Measurements from ENCODE around the gene LRRIQ4. TPM values are rescaled to one million over a fixed set of nuclear protein-coding genes. Genes with fewer than 3 reads are reported as not detected.

LRRIQ4 gene
- total RNA-seq (2014; rRNA removed; shearing (Covaris generic); ENCODE audit: low replicate concordance) = 0.07 and 0.22 TPM in 2 replicates

DNA sequence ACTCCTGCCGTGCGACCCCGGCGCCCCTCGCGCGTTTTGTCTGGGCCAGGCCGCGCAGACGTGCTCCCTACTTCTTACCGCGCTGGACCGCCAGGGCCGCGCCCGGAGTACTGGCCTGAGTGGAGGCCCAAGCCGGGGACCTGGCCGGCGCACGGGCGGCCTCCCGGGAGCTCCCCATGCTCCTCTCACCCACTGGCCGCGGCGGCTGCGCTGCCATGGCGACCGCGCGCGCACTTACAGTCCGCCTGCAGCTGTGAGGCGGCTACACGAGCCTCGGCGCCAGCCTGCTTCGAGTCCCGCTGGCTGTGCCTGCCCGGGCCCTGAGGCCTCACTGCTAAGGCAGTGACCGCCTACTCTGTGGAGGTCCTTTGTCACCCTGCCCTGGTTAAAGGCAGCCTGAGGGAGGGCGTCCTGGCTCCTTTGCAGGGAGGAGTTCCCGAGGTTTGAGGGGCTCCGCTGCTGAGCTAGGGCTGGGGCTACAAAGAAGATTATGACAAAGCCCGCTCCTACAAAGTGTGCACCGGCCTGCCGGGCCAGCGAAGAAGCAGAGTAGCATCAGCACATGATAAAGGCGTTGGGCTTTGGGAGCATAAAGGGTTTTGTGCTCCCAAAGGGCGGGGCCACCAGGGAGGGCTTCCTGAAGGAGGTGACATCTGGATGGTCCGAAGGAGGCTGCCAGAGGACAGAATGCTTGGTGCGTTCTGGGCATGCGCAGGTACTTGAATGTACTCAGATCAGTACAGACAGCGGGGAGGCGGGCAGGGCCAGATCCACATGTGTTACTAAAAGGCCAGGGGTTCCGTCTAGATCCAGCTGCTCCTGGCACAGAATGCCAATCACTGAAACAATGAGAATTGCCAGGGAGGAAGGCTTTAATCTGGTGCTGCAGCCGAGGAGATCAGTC, at the start of gene LRRIQ4, which contains the start of gene LRRC34:
LRRIQ4 (plus strand) TSS at position 539 of the 904 bp plus-strand sequence. CDS start 9,052 bp downstream, outside the sequence.
LRRC34 (minus strand) TSS at position 573 of the 904 bp plus-strand sequence; CDS start at position 217, 356 bp downstream.
- H3K79me2 ChIP-seq (ENCODE audit: low read length) = peaks cover 9% of the 10 kb centered on the region; the same call in 1 of the 2 replicates
- H3K36me3 ChIP-seq (ENCODE audit: insufficient read depth, low read length) = no peaks in the 10 kb centered on the region
- H3K27ac ChIP-seq (ENCODE audit: low read length) = peak within 1 kb of the TSS; percentile 73
- no peaks in the 10 kb centered on the region for H3K27me3 ChIP-seq (ENCODE audit: low read length)
- peak within 1 kb of the TSS; percentile 81 for H3K4me3 ChIP-seq (ENCODE audit: low read length)
- H3K9ac ChIP-seq (ENCODE audit: low read length) = peak within 1 kb of the TSS; percentile 89
- H3K4me1 ChIP-seq (ENCODE audit: low read length) = peaks cover 43% of the 10 kb centered on the region
- H3K4me2 ChIP-seq (ENCODE audit: low read depth, low read length, poor library complexity, severe bottlenecking) = peak within 1 kb of the TSS; percentile 84
- no peaks in the 10 kb centered on the region for H3K9me2 ChIP-seq (replicated peaks; ENCODE audit: insufficient read depth, low read length)
- H3K9me3 ChIP-seq (ENCODE audit: low read length) = peaks cover 6% of the 10 kb centered on the region
- no peaks in the 10 kb centered on the region for H4K20me1 ChIP-seq (ENCODE audit: insufficient read depth, low read depth, low read length)
- H2AFZ ChIP-seq (ENCODE audit: low read length) = peak within 1 kb of the TSS; percentile 96
- peak; percentile 95 for DNase-seq

DNA sequence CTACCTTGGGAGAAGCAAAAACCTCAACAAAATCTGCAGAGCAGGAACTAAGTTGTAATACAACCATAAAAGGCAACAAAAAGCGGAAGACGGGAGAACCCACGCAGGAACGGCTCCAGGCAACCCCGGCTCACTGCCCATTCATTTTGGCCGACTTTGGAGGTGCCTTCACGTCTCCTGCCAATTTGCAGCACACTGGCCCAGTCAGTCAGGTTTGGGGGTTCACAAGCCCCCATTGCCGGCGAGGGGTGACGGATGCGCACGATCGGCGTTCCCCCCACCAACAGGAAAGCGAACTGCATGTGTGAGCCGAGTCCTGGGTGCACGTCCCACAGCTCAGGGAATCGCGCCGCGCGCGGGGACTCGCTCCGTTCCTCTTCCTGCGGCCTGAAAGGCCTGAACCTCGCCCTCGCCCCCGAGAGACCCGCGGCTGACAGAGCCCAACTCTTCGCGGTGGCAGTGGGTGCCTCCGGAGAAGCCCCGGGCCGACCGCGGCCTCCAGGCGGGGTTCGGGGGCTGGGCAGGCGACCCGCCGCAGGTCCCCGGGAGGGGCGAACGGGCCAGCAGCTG, 48.3 kb upstream of the LRRIQ4 start:
- no peak overlapping the region for H2AFZ ChIP-seq (ENCODE audit: low read length)
- no peaks in the 10 kb centered on the region for H3K27me3 ChIP-seq (ENCODE audit: low read length)
- peak; percentile 88 for DNase-seq
- H3K36me3 ChIP-seq (ENCODE audit: insufficient read depth, low read length) = no peaks in the 10 kb centered on the region
- no peaks in the 10 kb centered on the region for H3K79me2 ChIP-seq (ENCODE audit: low read length)
- peak overlapping the region; percentile 99 for H3K9ac ChIP-seq (ENCODE audit: low read length)
- H3K9me3 ChIP-seq (ENCODE audit: low read length) = no peaks in the 10 kb centered on the region
- peaks cover 19% of the 10 kb centered on the region for H3K4me1 ChIP-seq (ENCODE audit: low read length)
- peak overlapping the region; percentile 99 for H3K4me2 ChIP-seq (ENCODE audit: low read depth, low read length, poor library complexity, severe bottlenecking)
- H3K27ac ChIP-seq (ENCODE audit: low read length) = peak overlapping the region; percentile 88
- no peaks in the 10 kb centered on the region for H3K9me2 ChIP-seq (replicated peaks; ENCODE audit: insufficient read depth, low read length)
- H3K4me3 ChIP-seq (ENCODE audit: low read length) = peak overlapping the region; percentile 87
- no peaks in the 10 kb centered on the region for H4K20me1 ChIP-seq (ENCODE audit: insufficient read depth, low read depth, low read length)

DNA sequence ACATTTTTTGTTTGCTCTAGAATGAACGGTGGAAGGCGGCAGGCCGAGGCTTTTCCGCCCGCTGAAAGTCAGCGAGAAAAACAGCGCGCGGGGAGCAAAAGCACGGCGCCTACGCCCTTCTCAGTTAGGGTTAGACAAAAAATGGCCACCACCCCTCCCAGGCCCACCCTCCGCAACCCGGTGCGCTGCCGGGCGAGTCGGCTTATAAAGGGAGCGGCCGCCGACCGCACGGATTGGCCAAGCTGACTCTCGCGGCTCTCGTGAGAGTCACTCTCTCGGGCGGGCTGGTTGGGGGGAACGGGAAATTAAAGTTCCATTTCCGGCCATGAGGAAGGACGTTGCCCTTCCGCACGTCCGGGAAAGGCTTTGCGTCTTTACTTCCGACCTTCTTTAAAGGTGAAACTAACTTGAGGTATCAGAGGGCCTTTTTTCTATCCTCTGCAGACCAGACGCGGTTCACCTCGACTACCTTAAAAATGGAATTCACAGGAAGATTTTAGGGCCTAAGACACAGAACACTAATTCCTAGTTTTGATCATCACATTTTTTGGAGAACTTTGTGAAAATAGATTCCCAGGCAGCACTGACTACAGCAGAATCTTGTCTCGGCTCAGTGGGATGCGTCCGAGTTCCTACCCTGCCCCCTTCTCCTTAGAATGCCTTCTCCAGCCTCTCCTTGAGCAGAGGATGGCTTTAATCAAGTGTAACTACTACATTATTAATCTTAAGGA, 47.6 kb upstream of the LRRIQ4 start, which contains the start of gene TERC:
TERC (minus strand) TSS at position 179 of the 731 bp plus-strand sequence.
- Histone ChIP-seq H3K9ac (ENCODE audit: low read length) (peak within 1 kb of the TSS; percentile 99), H3K9me2 (replicated peaks; ENCODE audit: insufficient read depth, low read length) (no peaks in the 10 kb centered on the region), H3K27me3 (ENCODE audit: low read length) (no peaks in the 10 kb centered on the region), H3K27ac (ENCODE audit: low read length) (peak within 1 kb of the TSS; percentile 90), H3K4me1 (ENCODE audit: low read length) (peaks cover 23% of the 10 kb centered on the region), H2AFZ (ENCODE audit: low read length) (0 out of 2 replicates have a peak within 1 kb of the TSS, but pooled peaks have one; percentile 23), H4K20me1 (ENCODE audit: insufficient read depth, low read depth, low read length) (no peaks in the 10 kb centered on the region), H3K79me2 (ENCODE audit: low read length) (no peaks in the 10 kb centered on the region), H3K9me3 (ENCODE audit: low read length) (no peaks in the 10 kb centered on the region), H3K36me3 (ENCODE audit: insufficient read depth, low read length) (no peaks in the 10 kb centered on the region), H3K4me3 (ENCODE audit: low read length) (peak within 1 kb of the TSS; percentile 87), H3K4me2 (ENCODE audit: low read depth, low read length, poor library complexity, severe bottlenecking) (peak within 1 kb of the TSS; percentile 99)
- DNase-seq = peak; percentile 99

DNA sequence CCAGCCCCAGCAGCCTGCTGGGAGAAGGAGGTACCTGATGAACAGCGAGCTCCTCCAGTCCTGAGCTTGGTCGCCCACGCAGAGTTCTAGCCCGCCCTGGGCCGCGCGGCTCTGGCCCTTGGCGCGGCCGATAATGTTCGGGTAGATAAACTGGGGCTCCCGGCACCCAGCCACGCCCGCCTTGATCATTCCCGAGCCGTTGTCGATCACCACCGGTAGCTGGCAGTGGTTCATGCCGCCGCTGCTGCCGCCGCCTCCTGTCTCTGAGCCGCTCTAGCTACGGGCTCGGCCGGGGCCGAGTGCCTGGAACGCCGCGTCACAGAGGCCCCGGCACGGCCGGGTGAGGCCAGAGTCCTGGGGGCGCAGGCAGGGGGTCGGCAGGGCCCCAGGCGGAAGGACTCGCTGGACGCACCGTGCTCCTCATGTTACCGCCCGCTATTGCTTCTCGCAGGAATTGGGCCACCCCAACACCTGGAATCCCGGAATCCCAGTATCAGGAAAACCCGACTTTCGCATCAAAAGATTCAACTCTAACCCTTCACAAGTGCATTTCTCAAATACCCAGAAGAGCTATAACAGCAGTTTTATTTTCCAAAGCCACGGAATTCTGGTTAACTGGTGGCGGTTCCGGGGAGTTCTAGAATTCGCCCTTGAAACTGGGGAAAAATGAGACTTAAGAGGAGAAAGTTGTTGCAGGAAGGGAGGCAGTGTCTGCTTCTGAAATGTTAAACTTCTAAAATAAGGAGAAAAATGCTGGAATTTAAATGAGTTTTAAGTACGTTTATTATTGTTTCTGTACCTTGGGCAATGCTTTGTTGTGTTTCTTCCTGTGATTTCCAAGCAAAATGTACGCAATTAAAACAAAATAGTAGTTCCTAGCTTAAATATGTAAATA, 43.1 kb upstream of the LRRIQ4 start, which contains the start of gene ACTRT3:
ACTRT3 (minus strand) TSS at position 275 of the 895 bp plus-strand sequence; CDS start at position 234, 41 bp downstream.
- Histone ChIP-seq H3K9me3 (ENCODE audit: low read length) (no peaks in the 10 kb centered on the region), H3K27me3 (ENCODE audit: low read length) (no peaks in the 10 kb centered on the region), H3K9me2 (replicated peaks; ENCODE audit: insufficient read depth, low read length) (no peaks in the 10 kb centered on the region), H2AFZ (ENCODE audit: low read length) (peak within 1 kb of the TSS; percentile 95), H3K4me2 (ENCODE audit: low read depth, low read length, poor library complexity, severe bottlenecking) (peak within 1 kb of the TSS; percentile 86), H3K79me2 (ENCODE audit: low read length) (peaks cover 13% of the 10 kb centered on the region), H3K4me1 (ENCODE audit: low read length) (peaks cover 25% of the 10 kb centered on the region), H3K36me3 (ENCODE audit: insufficient read depth, low read length) (peaks cover 4% of the 10 kb centered on the region; the same call in 1 of the 2 replicates), H3K27ac (ENCODE audit: low read length) (peak within 1 kb of the TSS; percentile 92), H4K20me1 (ENCODE audit: insufficient read depth, low read depth, low read length) (no peaks in the 10 kb centered on the region), H3K9ac (ENCODE audit: low read length) (peak within 1 kb of the TSS; percentile 74), H3K4me3 (ENCODE audit: low read length) (peak within 1 kb of the TSS; percentile 73)
- peak; percentile 86 for DNase-seq

DNA sequence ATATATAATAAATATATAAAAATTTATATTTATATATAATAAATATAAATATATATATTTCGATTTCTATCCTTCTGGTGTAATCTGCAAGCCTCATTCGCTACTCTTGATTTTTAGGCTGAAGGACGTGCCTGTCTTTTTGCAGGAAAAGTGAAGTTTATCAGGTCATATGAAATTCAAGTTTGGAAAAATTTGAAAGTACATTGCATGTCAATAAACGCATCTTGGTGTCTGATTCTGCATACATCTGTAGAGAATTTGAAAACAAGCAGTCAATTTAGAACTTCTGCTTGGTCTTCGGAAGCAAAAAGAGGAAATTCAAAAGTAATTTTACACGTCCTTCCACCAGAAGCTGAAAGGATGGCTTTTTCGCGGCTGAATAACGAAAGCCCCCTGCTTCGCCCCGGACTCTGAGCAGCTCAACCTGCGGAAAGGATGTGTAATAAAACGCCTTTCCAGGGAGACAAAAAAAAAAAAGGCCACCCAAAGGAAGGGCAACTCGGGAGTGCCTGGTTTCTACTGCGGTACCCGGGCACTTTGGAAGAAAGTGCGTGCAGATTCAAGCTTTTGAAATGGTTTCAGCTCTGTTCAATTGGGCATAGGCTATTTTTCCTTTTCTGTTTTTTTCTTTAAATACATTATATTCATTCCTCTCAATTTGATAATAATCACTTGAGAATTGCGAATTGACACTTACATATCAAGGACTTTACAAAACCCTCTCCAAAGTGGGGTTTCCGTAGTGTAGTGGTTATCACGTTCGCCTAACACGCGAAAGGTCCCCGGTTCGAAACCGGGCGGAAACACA, 41.0 kb upstream of the LRRIQ4 start:
- peaks cover 35% of the 10 kb centered on the region for H3K4me1 ChIP-seq (ENCODE audit: low read length)
- peak overlapping the region; percentile 98 for H3K27ac ChIP-seq (ENCODE audit: low read length)
- H3K9ac ChIP-seq (ENCODE audit: low read length) = peak overlapping the region; percentile 97
- H3K9me3 ChIP-seq (ENCODE audit: low read length) = no peaks in the 10 kb centered on the region
- peaks cover 33% of the 10 kb centered on the region for H3K79me2 ChIP-seq (ENCODE audit: low read length)
- peak overlapping the region; percentile 99 for H3K4me2 ChIP-seq (ENCODE audit: low read depth, low read length, poor library complexity, severe bottlenecking)
- H3K36me3 ChIP-seq (ENCODE audit: insufficient read depth, low read length) = peaks cover 24% of the 10 kb centered on the region; the same call in 1 of the 2 replicates
- no peaks in the 10 kb centered on the region for H3K27me3 ChIP-seq (ENCODE audit: low read length)
- peak overlapping the region; percentile 97 for H3K4me3 ChIP-seq (ENCODE audit: low read length)
- peak overlapping the region; percentile 86 for H2AFZ ChIP-seq (ENCODE audit: low read length)
- peak; percentile 93 for DNase-seq
- H3K9me2 ChIP-seq (replicated peaks; ENCODE audit: insufficient read depth, low read length) = no peaks in the 10 kb centered on the region
- H4K20me1 ChIP-seq (ENCODE audit: insufficient read depth, low read depth, low read length) = no peaks in the 10 kb centered on the region

DNA sequence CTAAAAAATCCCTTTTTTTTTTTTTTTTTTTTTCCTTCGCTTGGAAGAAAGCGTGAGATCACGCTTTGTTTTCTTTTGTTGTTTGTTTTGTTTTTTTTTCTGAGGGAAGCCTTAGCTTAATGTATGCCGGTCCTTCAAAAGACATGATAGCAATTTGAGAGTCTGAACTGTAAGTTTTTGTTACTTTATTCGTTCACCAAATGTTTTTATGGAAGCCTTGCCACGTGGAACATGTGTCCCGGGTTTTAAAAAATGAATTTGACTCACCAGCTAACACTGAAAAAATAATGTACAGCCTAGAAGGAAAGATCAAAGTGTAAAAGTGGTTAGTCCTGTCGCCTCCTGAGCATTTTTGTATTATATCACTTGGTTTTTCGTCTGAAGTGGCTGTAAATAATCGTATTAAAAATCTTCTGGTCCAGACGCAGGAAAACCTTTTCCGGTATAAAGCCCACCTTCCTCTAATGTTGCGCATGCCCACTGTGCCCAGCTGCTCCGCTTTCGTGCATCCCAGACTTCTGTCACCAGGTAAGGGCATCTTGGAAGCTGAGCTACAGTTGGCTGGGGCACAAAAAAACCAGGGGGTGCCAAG, 40.3 kb upstream of the LRRIQ4 start:
- Histone ChIP-seq H3K4me1 (ENCODE audit: low read length) (peaks cover 35% of the 10 kb centered on the region), H3K4me3 (ENCODE audit: low read length) (peak overlapping the region; percentile 97), H2AFZ (ENCODE audit: low read length) (peak overlapping the region; percentile 52; the same call in 1 of the 2 replicates), H3K36me3 (ENCODE audit: insufficient read depth, low read length) (peaks cover 27% of the 10 kb centered on the region), H3K27ac (ENCODE audit: low read length) (peak overlapping the region; percentile 98), H3K27me3 (ENCODE audit: low read length) (no peaks in the 10 kb centered on the region), H3K4me2 (ENCODE audit: low read depth, low read length, poor library complexity, severe bottlenecking) (peak overlapping the region; percentile 99), H3K9me3 (ENCODE audit: low read length) (no peaks in the 10 kb centered on the region), H4K20me1 (ENCODE audit: insufficient read depth, low read depth, low read length) (no peaks in the 10 kb centered on the region), H3K9me2 (replicated peaks; ENCODE audit: insufficient read depth, low read length) (no peaks in the 10 kb centered on the region), H3K79me2 (ENCODE audit: low read length) (peaks cover 40% of the 10 kb centered on the region), H3K9ac (ENCODE audit: low read length) (peak overlapping the region; percentile 97)
- DNase-seq = peak; percentile 91

Measured in Karpas-422 (cell line).